WTC11 (cell line): Measurements from ENCODE around the gene SPP1.

Source experiments
- CREB1 ChIP-seq: sonication (generic); formaldehyde crosslinking; IDR thresholded peaks from 2 replicates; pipeline ENCODE4 v1.8.0; 2023; ENCODE audit warnings: mild to moderate bottlenecking, missing genetic modification reagents
- CTCF ChIP-seq: fragments of 200-600 bp; IDR thresholded peaks from 2 replicates; pipeline ENCODE4 v1.8.0; 2022; ENCODE audit warnings: antibody characterized with exemption
- FOXK1 ChIP-seq: sonication (generic); formaldehyde crosslinking; IDR thresholded peaks from 2 replicates; pipeline ENCODE4 v1.8.0; 2022; ENCODE audit warnings: mild to moderate bottlenecking, moderate library complexity, missing genetic modification reagents
- FOXP4 ChIP-seq: sonication (generic); formaldehyde crosslinking; IDR thresholded peaks from 2 replicates; pipeline ENCODE4 v1.8.0; 2022; ENCODE audit warnings: mild to moderate bottlenecking, missing genetic modification reagents
- HMGXB4 ChIP-seq: sonication (generic); formaldehyde crosslinking; IDR thresholded peaks from 2 replicates; pipeline ENCODE4 v1.8.1; 2023; ENCODE audit warnings: mild to moderate bottlenecking, moderate library complexity, missing genetic modification reagents
- NFYB ChIP-seq: sonication (generic); formaldehyde crosslinking; conservative IDR thresholded peaks from 2 replicates; pipeline ENCODE4 v1.8.0; 2022; ENCODE audit warnings: low read depth, missing genetic modification reagents
- NR2C2 ChIP-seq: sonication (generic); formaldehyde crosslinking; IDR thresholded peaks from 2 replicates; pipeline ENCODE4 v1.8.0; 2022; ENCODE audit warnings: mild to moderate bottlenecking, missing genetic modification reagents
- TEAD4 ChIP-seq: sonication (generic); formaldehyde crosslinking; IDR thresholded peaks from 2 replicates; pipeline ENCODE4 v1.8.0; 2022; ENCODE audit warnings: mild to moderate bottlenecking, missing genetic modification reagents
- ZNF138 ChIP-seq: sonication (generic); formaldehyde crosslinking; conservative IDR thresholded peaks from 2 replicates; pipeline ENCODE4 v1.8.1; 2022; ENCODE audit warnings: mild to moderate bottlenecking, moderate library complexity, missing genetic modification reagents
- ZNF416 ChIP-seq: fragments of 250-450 bp; sonication (Bioruptor Pico); IDR thresholded peaks from 2 replicates; pipeline ENCODE4 v1.9.0; 2021; ENCODE audit warnings: mild to moderate bottlenecking, inconsistent platforms

GRCh38 chr4:88002786-88003185 lies 27.3 kb downstream of the SPP1 start:
- TF ChIP-seq CTCF, result no peak
- no peak for TF ChIP-seq NFYB (CRISPR knock-in tag)
- TF ChIP-seq FOXP4 (CRISPR knock-in tag), result no peak
- TF ChIP-seq TEAD4 (CRISPR knock-in tag), result no peak
- TF ChIP-seq ZNF416, result no peak
- no peak for TF ChIP-seq CREB1
- TF ChIP-seq ZNF138, result no peak
- TF ChIP-seq NR2C2 (CRISPR knock-in tag), result no peak
- TF ChIP-seq HMGXB4 (CRISPR knock-in tag), result no peak
- TF ChIP-seq FOXK1 (CRISPR knock-in tag), result no peak
